GM21529 (cell line): ENCODE data around the gene PDLIM7.

Source experiments
- ATAC-seq: cut with Tn5 transposase; IDR thresholded peaks from one replicate; pipeline ENCODE4 v1.9.1; 2021; ENCODE audit not compliant: unreplicated experiment

The PDLIM7 gene

GRCh38 chr5:177524941-177525655 is 27.7 kb upstream of the PDLIM7 start:
- no peak for ATAC-seq

DNA sequence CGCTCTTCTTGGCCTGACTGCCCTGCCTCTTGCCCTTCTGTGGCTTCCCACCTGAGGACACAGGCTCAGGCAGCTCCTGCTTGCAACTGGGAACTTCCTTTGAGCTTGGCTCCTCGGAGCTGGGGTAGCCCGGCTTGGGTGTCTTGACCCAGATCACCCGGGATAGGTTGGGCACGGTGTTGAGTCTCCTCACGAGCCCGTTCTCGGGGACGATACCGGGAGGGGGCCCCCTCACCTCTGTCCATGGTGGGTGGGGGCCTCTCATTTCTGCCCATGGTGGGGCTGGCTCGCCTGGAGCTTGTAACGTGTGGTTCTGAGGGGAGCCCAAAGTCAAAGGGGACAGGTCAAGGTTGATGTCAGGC is 27.1 kb upstream of the PDLIM7 start:
- ATAC-seq: no peak

- ATAC-seq: no peak
Observed at GRCh38 chr5:177523711-177524538, 26.5 kb upstream of the PDLIM7 start.

- ATAC-seq: no peak
Observed at GRCh38 chr5:177520916-177521513, 23.6 kb upstream of the PDLIM7 start.

DNA sequence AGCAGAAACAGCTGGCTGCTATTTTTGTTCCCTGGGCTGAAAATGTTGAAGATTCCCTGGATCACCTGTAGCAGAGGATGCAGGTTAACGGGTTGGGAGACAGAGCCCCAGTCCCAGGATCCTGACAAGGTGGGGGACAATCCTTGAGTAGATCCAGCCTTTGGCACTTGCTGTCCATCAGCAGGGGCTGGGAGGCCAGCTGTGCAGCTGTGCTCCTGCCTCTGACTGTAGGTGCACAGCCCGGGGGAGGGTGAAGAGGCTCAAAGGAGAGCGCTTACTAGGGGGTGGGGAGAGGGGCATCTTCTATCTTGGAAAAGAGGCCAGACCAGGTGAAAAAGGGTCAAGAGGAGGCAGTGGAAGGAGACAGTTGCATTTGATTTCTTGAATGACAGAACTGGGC is 22.9 kb upstream of the PDLIM7 start:
- ATAC-seq: no peak

GRCh38 chr5:177519463-177520235 is 22.2 kb upstream of the PDLIM7 start:
- no peak for ATAC-seq

- peak; percentile 87 for ATAC-seq
Observed at GRCh38 chr5:177516601-177517568, 19.5 kb upstream of the PDLIM7 start, which contains the start of gene DDX41. Gene DDX41, minus strand, starts transcription at chr5:177516961. Its CDS starts 16 bp downstream, at chr5:177516945.

DNA sequence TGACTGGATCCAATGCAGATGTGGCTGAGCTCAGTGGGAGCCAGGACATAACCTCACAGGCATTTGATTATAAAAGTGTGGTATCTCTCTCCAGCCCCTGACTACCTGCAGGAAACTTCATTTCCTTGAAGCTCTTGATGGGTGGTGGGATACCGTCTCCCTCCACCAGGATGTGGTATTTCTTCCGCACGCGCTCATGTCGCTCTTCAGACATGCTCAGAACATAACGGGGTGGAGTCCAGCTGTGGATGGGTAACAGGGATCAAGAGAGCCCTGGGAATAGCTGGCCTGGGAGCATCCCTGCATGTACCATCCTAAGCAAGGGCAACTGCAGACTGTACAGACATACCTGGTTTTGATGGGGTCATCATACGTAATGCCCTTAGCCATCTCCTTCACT is 18.2 kb upstream of the PDLIM7 start:
- ATAC-seq: no peak

DNA sequence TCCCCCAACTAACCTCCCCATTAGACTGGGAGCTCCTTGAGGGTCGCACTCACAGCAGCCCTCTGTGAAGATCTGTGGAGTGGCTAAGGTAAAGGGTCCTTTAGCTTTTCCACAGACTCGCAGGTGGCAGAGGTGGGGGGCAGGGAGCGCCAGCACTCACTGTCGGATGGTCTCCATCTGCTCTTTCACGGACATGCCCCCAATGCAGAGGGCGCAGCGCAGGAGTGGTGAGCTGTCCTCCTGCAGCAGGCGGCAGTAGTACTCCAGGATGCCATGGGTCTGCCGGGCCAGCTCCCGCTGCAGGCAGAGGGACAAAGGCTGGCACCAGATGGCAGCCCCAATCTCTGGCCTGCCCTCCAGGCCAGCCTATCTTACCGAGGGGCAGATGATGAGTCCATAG is 17.1 kb upstream of the PDLIM7 start:
- no peak for ATAC-seq

DNA sequence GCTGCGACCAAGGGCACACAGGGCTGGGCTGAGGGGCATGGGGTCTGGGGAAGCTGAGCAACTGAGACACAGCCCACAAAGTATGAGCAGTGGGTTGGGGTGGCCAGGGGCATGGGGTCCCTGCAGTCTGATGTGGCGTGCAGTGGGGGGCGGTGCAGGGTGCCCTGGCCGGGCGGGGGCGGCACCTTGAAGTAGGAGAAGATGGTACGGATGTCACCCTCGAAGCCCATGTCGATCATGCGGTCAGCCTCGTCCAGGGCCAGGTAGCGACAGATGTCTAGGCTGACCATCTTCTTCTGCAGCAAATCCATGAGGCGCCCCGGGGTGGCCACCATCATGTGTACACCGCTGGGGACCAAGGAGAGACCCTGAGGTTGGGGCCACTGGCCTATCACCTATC is 16.1 kb upstream of the PDLIM7 start:
- no peak for ATAC-seq

- ATAC-seq: no peak
Observed at GRCh38 chr5:177512736-177513380, 15.5 kb upstream of the PDLIM7 start.

- ATAC-seq: no peak
Observed at GRCh38 chr5:177511796-177512675, 14.6 kb upstream of the PDLIM7 start.

DNA sequence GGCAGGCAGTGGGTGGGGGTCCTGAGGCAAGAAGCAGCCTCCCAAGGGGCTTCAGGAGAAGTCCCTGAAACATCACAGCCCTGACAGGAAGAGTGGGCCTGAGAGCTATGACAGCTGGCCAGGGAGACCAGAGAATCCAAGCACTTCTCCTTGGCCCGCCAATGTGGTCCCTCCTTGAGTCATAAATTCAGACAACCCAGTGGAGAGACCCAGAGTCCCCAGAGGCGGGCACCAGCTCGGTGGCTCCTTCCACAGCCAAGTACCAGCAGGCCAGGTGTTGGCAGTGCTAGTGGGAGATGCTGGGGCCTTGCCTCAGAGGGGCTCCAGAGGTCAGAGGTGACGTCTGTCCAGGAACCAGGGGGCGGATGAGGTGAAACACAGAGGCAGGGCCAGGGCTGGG is 13.8 kb upstream of the PDLIM7 start:
- ATAC-seq: no peak

DNA sequence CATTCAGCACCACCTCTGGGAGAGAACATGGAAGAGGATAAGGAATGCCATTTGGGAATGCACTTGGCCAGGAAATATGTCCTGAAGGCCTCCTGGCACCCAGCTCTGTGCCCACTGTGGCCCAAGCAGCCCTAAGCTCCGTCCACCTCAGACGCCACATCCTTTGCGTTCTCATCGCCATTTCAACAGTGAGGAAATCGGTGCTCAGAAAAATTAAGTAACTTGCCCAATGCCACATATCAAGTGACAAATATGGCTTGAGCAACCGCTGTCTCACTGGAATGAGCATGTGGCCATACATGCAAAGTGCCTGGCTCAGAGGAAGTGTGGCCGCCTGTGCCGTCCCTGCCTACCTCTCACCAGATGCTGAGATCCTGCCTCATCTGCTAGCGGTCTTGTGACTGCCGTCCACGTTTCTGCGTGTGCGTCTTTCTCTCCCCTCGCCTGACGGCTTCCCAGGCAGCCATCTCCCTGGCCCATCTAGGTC is 13.2 kb upstream of the PDLIM7 start:
- peak; percentile 37 for ATAC-seq

DNA sequence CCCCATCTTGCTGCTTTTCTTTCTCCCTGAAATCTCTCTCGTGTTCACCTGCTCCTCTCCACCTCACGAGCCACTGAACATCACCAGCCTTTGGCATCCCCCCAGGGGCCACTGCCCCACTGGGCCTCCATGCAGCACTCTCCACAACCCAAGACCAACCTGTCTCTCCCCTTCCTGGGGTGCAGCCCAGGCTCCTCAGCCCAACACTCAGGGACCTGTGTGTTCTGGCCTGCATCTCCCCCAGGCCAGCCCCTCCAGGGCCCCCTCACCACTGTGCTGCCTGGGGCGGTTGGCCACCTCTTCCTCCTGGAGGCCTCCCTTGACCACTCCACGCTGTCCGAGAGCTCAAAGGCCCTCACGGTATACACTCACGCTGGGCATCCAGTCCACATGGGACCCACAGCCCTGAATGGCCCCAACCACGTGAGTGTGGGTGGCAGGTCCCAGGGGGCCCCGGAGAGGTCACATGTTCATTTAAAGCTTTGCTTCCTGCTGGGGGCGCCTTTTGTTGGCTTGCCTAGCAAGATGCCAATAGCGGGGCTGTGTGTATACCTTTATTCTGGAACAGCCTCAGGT is 12.7 kb upstream of the PDLIM7 start:
- peak; percentile 45 for ATAC-seq

DNA sequence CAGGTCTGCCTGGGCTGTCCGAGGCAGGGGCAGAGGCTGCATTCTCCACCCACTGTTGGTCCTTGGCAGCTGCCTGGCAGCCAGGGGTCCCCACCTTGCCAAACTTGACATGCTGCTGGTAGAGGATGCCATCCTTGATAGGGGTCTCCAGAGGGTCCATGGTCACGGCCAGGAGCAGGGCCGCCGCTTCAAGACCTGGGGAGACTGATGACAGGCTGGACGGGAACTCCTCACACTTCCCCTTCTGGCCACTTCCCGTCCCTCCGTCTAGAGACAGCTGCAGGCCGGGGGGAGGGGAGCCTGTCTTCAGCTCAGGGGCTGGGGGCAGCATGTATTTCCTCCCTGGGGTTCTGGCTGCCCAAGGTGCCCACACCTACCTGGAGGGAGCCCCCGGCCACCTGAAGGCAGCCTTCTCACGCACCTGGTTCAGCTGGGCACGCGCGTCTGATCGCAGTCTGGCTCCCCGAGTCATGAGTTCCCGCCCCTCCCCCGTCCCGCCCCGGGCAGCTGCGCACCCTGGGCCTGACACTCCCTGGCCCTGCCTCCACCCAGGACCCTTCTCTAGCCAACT is 12.1 kb upstream of the PDLIM7 start, which contains the start of gene DOK3:
TSS of gene DOK3 (minus strand) at position 446 of the 571 bp plus-strand sequence. CDS start at position 160, 286 bp downstream.
- ATAC-seq: peak; percentile 30

- peak; percentile 41 for ATAC-seq
Observed at GRCh38 chr5:177508837-177509236, 11.4 kb upstream of the PDLIM7 start.

- ATAC-seq: no peak
Observed at GRCh38 chr5:177508221-177508611, 10.8 kb upstream of the PDLIM7 start.
